HG03060 (cell line): ENCODE measurements around the gene STX8.
"Not testable (repeated sequence)": the region's sequence is repeated elsewhere in the genome, so short reads cannot be mapped to it uniquely, and the experiment has no call there.

Source experiments
- ATAC-seq: cut with Tn5 transposase; IDR thresholded peaks from one replicate; pipeline ENCODE4 v1.9.1; 2021; ENCODE audit warnings: low read depth, moderate number of reproducible peaks; ENCODE audit not compliant: unreplicated experiment

STX8 gene

GRCh38 chr17:9274973-9275372 lies 300.6 kb downstream of the STX8 start:
- ATAC-seq = no peak

- no peak for ATAC-seq
These were observed 301.9 kb downstream of the STX8 start for GRCh38 chr17:9273428-9274391.

DNA sequence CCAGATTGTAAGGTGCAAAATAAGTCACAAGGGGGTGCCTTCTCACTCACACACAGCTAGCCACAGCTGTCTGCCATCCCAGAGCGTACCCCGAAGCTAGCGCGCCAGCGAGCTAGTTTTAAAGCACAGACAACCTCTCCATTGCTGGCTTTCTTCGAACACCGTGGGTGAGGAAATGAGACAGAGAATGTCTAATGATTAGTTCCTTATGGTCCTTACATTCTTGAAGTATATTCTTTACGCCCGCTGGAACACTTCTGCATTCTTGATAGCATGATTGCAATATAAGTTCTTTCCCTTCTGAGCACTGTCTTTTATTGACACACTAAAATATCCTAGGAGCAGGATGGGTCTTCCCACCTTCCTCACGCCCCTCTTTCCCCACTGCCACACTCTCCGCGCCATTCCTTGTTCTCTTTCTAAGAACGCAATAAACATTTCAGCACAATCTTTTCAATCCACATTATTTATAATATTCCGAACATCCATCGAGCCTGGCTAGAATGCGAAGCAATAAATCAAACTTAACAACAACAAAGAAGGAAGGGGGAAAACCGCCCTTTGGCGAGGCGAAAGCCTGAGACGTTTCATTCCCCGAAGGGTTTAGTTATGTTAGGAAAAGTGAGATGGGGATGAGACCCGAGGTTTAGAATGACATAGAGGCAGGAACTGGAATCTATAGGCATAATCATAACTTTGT lies 303.0 kb downstream of the STX8 start:
- no peak for ATAC-seq

- no peak for ATAC-seq
These were observed 303.6 kb downstream of the STX8 start for GRCh38 chr17:9271989-9272388.

- ATAC-seq = no peak
These were observed 304.7 kb downstream of the STX8 start for GRCh38 chr17:9270921-9271320.

DNA sequence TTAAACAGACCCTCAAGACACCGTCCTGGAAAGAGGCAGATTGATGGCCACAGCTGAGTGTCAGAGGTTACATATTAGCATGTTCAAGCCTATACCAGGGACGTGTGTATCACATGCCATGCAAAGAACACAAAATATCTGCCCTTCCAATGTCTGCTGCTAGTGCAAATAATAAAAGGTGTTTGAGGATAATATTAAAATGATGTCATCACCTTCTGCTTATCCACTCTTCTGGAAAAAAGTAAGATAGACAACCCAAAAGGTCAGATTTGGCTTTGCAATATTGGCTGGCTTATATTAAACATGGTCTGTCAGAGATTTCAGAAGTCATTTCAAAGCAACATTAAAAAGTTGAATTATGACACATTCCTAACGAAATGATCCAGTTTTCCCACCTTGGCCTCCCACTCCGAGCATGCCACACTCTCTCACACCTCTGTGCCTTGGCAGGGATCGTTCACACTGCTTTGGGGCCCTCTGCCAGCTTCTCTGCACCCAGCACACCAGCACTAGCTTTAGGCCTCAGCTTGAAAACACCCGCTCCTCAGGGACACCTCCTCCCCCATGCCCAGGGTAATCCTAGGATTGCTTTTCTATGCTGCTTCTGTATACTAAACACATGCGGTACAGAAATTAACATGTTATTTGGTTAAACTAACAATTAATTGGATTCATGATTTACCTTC lies 306.1 kb downstream of the STX8 start:
- ATAC-seq = no peak

GRCh38 chr17:9268546-9268945 lies 307.1 kb downstream of the STX8 start:
- ATAC-seq = no peak

GRCh38 chr17:9266697-9267117 lies 308.9 kb downstream of the STX8 start:
- ATAC-seq = no peak

GRCh38 chr17:9266031-9266680 lies 309.5 kb downstream of the STX8 start:
- ATAC-seq = no peak

- no peak for ATAC-seq
These were observed 314.3 kb downstream of the STX8 start for GRCh38 chr17:9261081-9262012.

GRCh38 chr17:9259419-9259818 lies 316.2 kb downstream of the STX8 start:
- no peak for ATAC-seq

- no peak for ATAC-seq
These were observed 317.3 kb downstream of the STX8 start for GRCh38 chr17:9258115-9259015.

GRCh38 chr17:9257630-9257965 lies 318.0 kb downstream of the STX8 start:
- not testable (repeated sequence) for ATAC-seq

GRCh38 chr17:9256751-9257629 lies 318.6 kb downstream of the STX8 start:
- no peak for ATAC-seq

DNA sequence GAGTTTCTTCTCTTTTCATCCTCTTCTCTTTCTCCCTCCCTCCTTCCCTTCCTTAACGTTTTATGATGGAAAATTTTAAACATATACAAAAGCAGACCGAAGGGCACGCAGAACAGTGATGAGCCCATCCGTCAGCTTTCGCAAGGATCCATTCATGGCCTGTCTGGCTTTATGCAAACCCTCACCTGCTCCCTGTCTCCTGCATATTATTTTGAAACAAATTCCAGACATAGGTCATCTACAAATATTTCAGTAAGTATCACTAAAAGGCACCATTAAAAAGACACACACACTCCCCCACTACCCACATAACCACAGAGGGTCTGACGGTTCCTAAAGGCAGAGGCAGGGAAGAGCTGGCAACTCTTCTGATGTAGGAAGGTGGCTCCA lies 319.3 kb downstream of the STX8 start:
- no peak for ATAC-seq

- ATAC-seq = no peak
These were observed 319.8 kb downstream of the STX8 start for GRCh38 chr17:9255833-9256232.

DNA sequence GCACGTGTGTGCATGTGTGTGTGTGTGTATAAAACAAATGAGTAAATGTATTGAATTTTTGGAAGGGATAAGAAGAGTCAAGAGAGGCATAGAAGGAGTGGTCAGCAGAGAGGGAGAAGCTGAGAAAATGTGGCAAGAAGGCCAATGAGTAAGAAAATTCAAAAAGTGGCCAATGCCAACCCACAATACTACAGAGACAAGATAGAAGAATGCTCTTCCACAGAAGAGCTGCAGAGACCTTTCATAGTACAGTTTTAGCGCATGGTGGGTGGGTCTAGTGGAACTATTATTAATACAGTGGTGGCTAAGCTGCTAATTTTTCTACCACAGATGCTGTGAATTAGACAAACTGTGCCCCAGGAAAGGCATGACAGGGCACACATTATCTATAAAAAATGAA lies 320.8 kb downstream of the STX8 start:
- ATAC-seq = no peak

DNA sequence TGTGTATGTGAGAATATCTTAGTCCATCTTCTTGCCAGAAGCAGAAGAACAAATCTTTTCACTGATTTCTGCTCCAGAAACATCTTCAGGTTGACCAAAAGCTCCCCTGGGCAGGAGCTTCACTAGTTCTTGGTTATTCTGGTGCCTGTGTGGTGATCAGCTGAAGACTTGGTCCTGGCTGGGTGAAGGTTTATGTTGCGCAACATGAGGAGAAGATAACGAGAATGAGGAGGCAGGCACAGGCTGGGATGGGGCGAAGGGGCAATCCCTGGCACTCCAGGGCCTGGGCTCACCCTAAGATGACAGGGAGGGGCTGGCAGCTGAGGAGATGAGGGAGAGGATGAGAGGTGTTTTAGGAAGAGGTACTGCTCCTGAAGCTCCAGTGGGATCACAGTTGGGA lies 322.3 kb downstream of the STX8 start:
- no peak for ATAC-seq
